Stimulated activated CD4-positive, alpha-beta T cell treated with anti-CD3 and anti-CD28 coated beads, Interleukin-1b, Interleukin-23, amount 100 ng/mL, for 1 hour (primary cell): ENCODE results near the gene CAV1.

Experiments
- DNase-seq, 2 donors: peaks; one replicate each; pipeline ENCODE4 v3.0.0-alpha.2; 2020; ENCODE audit warnings: low read depth in 2 of 2

The CAV1 gene

GRCh38 chr7:116503835-116504234 lies 21.0 kb upstream of the CAV1 start:
- no peak for DNase-seq

DNA sequence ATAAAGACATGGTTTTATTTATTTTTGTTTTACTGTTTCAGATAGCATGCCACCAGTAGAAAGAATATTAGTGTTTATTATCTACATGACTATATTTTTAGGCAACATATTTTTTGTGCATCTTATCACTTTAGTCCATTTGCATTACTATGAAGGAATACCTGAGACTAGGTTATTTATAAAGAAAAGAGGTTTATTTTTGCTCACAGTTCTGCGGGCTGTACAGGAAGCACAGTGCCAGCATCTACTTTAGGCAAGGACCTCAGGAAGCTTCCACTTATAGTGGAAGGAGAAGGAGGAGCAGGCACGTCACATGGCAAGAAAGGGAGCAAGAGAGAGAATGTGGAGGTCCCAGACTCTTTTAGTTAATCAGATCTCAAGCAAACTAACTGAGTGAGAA lies 19.6 kb upstream of the CAV1 start:
- no peak for DNase-seq

GRCh38 chr7:116505823-116506222 lies 19.0 kb upstream of the CAV1 start:
- no peak for DNase-seq

GRCh38 chr7:116509982-116510579 lies 14.8 kb upstream of the CAV1 start:
- DNase-seq, result no peak

- DNase-seq, result no peak
Observed at GRCh38 chr7:116510795-116511194, 14.0 kb upstream of the CAV1 start.

GRCh38 chr7:116511552-116512519 lies 13.0 kb upstream of the CAV1 start:
- no peak for DNase-seq

GRCh38 chr7:116512520-116513188 lies 12.2 kb upstream of the CAV1 start:
- no peak for DNase-seq

- DNase-seq, result no peak
Observed at GRCh38 chr7:116515584-116515983, 9.3 kb upstream of the CAV1 start.

GRCh38 chr7:116516324-116516723 lies 8.5 kb upstream of the CAV1 start:
- DNase-seq, result no peak

DNA sequence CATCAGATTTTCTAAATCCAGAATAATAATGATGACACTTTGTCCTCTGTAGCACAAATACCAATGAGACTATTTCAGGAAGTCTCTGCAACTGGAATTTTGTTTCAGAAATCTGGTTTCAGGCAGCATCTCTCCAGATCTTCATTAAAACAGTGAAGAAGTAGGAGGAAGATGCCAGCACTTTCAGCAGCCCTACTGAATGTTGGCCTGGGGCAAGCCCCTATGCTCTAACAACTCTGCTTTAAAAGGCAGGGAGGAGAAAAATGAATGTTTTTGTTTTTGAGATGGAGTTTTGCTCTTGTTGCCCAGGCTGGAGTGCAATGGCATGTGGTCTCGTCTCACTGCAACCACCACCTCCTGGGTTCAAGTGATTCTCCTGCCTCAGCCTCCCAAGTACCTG lies 7.2 kb upstream of the CAV1 start:
- no peak for DNase-seq

- no peak for DNase-seq
Observed at GRCh38 chr7:116518961-116519360, 5.9 kb upstream of the CAV1 start.

DNA sequence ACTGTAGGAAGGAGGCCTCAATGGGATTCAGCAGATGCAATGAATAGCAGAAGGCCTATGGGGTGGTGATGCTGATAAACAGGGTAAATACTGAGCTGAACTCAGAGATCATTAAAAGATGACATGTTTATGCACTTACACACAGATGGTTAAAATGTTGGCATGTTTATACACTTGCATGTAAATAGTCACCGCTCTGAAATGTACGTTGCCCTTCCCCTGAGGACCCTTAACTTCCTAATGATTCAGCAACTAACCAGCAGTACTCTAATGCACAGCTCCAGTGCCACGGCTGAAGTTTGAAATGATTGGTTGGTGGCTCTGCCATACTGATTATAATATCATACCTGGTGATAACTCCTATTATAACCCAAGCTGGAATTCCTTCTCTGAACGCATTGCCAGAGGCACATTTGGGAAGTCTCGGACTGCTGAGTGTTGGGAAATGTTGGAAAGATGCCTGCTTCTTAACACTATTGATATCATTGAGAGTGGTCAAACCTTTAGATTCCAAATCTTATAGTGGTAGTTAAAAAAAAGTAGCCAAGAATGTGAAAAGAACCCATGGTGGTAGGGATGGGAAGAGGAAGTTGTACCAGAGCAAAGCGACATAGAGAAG lies 3.7 kb upstream of the CAV1 start:
- DNase-seq, result no peak

DNA sequence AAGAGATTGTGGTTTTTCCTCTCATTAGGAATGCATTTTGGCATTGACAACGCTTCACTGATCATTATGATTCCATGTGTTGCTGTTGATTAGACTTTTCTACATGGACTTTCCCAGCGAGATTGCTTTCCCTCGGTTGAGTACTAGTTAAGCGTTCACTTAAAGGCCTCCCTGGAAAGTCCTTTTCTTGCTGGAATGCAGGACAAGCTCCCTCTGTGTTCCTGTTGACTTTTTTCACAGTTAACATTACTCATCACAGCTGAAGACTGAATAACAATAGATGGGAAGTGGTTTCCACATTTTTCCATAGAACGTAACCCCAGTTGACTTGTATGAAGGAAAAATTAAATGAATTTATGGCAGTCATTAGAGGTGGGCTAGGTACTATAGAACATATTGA lies 2.6 kb upstream of the CAV1 start:
- no peak for DNase-seq

DNA sequence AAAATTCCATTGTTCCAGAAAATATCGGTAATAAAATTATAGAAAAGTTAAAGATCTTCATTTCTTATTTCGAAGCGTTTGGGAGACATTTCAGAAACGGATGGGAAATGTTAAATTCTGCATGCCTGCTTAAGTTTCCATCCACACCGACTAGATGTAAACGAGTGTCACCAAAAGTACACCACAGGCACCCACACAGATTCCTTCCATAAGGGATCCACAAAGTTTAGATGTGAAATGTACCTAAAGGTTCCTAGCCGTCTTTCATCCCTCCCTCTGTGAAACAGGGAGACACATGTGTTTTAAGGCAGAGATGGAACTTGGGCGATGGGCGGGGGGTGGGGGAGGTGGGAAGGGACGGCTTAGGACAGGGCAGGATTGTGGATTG lies 621 bp upstream of the CAV1 start:
- no peak for DNase-seq

DNA sequence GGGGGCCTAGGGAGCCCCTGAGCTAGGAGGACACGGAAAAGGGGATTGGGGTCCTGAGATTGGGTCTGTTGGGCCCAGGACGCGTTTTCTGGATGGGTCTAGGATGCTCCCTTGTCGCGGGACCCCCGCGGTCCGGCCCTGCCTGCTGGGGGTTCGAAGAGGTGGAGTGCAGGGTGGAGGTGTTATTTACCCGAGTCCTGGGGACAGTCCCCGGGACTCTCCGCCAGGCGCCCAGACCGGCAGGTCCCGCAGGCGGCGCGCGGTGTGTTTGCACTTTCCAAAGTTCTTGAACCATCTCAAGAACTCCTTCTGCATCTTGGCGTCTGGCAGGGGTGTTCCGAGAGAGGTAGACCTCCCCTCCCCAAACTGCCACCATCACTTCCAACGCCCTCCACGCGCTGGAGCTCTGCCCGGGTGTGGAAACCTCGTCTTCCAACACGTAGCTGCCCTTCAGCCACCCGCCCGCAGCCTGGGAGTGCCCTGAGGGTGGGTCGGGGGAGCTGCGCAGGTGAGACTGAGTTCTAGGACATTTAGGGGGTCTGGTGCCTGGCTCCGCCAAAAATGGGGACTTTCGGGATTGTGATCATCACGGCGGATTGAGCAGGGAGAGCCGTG lies 569 bp downstream of the CAV1 start:
- DNase-seq, result no peak

GRCh38 chr7:116525913-116526861 lies 1.4 kb downstream of the CAV1 start:
- DNase-seq, result no peak

DNA sequence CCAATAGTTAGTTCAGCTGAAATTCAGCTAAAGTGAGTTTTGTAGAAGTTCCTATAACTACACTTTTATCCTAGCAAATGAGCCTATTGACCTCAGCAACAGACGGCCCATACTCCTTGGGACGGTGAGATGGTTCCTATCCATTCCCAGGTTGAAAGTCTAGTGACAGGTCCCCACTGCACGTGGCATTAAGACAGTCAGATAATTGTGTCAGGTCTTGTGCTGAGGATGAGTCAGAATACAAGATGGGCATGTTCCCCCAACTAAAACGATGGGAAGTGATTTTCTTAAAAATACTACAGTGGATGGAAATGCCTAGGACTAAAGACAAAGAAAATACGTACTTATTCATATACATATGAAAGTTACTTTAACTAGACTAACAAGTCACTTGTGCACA lies 2.1 kb downstream of the CAV1 start:
- no peak for DNase-seq

DNA sequence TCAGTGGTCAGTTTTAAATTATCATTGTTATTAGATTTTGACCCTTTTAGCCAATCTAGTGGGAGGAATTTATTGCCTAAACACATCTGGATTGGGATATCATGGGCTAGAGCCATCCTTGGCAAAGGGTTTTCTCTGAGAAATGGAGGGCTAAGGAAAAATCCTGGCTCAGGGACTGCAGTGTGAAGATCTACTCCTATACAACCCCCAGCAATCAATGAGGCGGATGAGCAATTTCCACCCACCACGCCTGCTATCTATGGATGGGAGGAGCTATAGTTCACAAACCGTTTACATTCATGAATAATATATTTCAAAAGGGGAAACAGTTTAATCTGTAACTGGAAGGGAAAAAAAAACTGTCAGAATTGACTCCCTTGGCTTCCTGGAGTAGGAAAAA lies 2.7 kb downstream of the CAV1 start:
- DNase-seq, result no peak

- DNase-seq, result no peak
Observed at GRCh38 chr7:116528008-116528789, 3.4 kb downstream of the CAV1 start.

GRCh38 chr7:116529250-116529649 lies 4.4 kb downstream of the CAV1 start:
- DNase-seq, result no peak
